ENCODE results near the gene POC1B.
A peak's percentile ranks its signal among the peaks of the same experiment; 100 is the strongest.

The POC1B gene

DNA sequence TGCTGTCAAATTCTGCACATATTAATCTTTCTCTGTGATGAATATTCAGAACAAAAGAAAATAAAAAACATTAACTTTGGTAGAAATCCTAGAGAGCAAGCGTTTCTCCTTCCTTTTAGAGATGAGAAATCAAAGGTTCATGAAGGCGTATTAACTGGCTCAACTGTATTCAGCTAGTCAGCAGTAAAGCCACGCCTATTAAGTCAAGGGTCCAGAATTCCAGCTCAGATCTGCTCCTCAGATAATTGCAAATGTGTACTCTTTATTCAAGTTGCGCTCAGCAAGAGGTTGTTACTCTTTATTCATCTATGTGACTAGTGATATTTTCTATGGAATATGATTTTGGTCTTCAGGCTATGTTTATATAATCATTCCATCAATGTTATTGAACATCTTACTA is 13.1 kb upstream of the POC1B start:
- DNase-seq (ENCODE audit: low read depth), result no peak

DNA sequence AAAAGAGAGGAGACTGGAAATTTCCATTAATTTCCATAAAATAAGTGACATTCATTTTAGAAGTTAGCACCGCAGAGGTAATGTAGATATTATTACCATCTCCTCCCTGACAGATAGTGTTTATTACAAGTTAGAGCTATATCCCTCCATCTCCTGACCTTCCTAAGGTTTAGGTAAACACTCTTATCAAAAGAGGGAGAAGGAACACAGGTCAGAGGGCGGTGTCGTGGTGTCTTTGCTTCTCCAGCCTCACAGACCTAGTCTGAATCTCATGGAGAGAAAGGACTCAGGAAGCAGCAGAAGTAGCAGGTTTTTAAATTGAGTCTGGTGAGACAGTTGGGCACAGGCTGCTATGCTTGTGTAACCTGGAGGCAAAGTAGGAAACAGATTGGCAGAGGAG is 11.5 kb upstream of the POC1B start:
- no peak for DNase-seq (ENCODE audit: low read depth)

DNA sequence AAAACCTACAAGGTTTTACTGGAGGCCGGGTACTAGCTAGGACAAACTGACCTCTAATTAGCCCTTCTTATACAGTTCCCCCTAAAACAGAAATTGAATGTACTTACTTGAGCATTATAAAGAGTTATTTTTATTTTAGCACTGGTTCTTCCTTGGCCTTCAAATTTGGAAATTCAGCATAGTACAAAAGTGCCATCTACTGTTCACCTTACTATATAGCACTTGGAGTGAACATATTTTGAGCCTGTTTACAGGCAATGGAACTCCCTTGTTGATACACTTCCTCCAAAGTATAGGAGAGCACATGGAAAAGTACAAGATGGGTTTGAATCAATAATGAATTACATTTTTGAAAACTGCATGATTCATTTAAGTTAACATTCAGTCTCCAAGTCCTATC is 3.9 kb upstream of the POC1B start:
- DNase-seq (ENCODE audit: low read depth), result no peak

DNA sequence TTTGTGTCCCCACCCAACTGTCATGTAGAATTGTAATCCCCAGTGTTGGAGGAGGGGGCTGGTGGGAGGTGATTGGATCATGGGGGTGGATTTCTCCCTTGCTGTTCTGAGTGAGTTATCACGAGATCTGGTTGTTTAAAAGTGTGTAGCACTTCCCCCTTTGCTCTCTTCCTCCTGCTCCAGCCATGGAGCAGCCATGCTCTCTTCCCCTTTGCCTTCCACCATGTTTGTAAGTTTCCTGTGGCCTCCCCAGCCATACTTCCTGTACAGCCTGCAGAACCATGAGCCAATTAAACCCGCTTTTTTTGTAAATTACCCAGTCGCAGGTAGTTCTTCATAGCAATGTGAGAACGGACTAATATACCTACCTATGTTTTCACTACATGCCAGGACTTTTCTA is 2.6 kb upstream of the POC1B start:
- DNase-seq (ENCODE audit: low read depth), result no peak

DNA sequence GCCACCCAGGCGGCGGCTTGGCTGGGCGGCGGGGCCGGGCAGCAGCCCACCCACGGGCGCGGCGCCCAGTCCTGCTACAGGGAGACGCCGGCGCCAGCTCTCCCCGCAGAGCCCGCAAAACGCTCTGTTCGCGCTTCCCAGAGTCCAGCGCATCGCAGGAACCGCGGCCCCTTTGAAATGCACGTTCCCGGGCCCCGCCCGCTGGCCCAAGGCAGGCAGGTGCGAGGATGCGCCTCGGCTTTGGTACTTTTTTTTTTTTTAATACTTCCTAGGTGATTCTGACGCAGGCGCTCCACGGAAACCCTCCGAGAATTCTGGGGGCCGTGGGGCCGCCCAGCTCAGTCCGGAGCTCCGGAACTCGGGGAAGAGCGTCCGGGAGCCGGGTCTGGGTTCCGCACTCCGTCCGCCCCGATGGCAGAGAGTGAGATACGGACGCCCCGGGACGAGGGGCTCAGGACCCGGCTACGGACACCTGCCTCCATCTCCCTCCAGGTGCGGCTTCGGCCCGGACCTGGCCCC is 483 bp downstream of the POC1B start:
- no peak for DNase-seq (ENCODE audit: low read depth)

DNA sequence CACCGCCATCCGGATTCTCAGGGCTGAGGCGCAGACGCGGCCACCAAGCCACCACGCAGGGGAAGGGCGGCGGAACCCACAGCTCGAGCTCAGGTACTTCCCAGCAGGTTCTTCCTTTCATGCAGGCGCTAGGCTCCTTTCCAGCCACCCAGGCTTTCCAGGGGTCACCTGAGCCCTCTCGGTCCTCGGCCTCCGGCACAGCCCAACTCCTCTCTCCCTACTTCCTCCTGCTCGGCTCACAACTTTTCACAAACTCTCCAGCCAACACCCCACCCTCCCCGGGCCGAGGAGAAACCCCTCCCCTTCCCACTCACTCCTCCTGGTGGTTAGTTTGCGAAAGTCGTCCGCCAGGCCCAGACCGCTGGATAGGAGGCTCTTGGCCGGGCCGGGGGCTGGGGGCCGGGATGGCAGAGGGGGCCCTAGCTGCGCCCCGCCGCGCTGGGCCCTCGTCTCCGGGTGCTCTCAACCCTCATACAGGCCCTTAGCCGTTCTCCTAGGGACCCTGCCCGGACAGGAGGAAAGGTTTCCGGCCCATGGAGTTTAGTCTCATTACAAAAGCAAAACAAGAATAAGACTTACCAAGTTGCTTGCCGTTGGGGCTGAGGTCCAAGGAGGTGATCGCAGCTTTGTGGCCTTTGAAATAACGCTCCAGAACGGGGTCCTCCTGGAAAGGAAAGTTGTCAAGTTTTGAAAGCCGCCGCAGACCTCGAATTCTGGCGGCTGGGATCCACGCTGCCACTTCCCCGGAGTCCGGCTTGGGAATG is 1.1 kb downstream of the POC1B start, which contains the start of gene GALNT4:
GALNT4 (minus strand) TSS at position 256 of the 764 bp plus-strand sequence; CDS start at position 9, 247 bp downstream.
- DNase-seq (ENCODE audit: low read depth), result peak; percentile 26

DNA sequence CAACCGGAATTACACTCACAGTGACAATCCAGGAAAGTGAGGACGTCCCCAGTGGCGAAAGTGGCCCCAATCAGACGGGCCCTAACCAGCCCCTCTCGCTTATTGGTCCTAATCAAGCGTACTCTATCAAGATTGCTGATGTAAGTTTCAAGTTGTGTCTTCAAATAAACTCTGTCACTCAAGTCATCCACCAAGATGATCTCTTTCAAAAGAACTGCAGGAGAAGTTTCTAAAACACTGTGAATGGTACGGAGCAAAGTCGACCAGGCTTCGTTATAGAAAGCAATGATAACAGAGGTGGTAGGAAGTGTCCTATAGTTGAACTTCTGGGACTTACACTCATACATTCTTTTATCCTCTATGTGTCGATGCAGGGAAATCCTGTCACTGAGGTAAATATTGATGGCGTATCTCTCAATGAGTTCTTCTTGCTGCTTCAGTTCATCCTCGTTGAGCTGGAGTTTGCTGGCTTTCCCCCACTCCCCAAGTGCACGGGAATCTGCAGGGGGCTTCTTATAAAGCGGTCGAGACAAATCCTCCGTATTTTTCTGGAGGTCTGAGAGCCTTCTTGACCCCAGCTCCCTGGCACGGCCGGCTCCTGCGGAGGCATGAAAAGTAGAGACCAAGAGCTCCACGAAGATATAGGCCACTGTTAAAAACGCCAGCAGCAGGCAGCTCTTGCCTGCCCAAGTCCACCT is 1.9 kb downstream of the POC1B start:
- no peak for DNase-seq (ENCODE audit: low read depth)

DNA sequence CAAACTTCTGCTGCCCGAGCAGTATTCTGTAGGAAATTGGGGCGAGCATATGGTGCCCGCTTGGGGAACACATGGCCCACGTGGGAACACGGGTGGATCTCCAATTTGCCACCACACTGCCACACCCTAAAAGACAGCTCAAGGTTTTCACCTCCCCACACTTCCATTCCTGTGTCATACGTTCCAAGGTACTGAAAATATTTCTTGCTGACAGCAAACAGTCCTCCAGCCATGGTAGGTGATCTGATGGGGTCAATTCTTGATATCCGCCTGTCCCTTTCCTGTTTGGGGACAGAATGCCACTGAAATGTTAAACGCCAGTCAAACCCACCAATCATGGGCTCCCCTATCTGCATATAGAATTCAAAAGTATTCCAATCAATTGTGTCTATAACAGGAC is 2.5 kb downstream of the POC1B start:
- no peak for DNase-seq (ENCODE audit: low read depth)

DNA sequence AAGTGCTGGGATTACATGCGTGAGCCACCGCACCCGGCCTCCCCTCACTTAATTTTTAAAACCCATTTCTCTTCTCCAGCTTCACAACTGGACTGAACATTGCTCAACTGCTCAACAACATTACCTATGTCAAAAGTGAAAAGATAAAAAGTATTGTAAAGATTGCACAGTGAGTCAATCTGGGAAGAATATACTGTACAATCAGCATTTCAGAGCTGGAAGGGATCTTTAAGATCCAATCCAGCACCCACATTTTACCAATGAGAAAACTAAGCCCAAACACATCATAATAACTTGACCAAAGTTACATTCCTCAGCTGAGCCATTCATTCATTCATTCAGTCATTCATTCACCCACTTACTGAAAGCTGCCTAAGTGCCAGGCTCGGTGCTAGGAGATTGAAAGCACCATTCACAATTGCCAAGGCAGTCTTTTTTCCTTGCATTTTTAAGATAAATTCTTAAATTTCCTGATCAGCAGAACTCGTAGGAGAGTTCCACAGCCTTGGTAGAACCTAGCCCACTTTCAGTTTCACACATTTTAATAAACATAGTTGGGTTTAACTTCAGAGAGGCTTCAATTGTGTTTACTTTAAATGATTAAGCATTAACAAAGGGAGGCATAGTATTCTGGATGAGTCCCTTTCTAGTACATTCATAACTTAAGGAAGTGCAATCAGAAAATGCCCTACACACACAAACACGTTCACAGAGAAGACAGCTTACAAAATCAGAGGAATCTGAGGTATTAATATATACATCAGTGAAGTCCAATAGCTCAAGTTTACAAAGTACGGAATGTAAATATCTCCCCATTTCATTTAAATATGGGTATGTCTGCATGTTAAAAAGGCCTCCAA is 4.3 kb downstream of the POC1B start:
- DNase-seq (ENCODE audit: low read depth), result no peak

DNA sequence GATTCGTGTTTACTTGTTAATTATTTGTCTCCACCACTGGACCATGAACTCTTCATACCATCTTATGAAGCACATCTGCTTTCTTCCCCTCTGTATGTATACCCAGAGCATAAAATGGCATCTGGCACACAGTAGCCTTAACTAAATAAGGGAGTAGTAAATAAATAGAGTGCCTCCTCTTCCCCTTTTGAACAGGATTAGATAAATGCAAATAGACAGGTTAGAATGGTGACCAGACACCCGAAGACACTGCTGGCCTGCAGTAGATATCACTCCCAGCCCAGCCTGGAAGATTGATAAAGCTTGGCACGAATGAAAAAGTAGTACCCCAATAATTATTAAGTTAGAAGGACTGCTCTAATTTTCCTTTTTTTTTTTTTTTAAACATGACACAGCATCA is 8.1 kb downstream of the POC1B start:
- DNase-seq (ENCODE audit: low read depth), result no peak

DNA sequence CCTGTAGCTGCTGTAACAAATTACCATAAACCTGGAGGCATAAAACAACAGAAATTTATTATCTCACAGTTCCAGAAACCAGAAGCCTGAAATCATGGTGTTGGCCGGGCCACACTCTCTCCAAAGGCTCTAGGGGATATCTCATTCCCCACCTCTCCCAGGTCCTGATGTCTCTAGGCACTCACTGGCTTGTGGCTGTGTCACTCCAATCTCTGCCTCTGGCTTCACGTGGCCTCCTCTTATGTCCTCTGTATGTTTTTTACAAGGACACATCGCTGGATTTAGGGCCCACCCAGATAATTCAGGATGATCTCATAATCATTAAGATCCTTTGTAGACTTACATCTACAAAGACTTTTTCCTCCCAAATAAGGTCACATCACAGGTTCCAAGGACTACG is 9.2 kb downstream of the POC1B start:
- DNase-seq (ENCODE audit: low read depth), result no peak

DNA sequence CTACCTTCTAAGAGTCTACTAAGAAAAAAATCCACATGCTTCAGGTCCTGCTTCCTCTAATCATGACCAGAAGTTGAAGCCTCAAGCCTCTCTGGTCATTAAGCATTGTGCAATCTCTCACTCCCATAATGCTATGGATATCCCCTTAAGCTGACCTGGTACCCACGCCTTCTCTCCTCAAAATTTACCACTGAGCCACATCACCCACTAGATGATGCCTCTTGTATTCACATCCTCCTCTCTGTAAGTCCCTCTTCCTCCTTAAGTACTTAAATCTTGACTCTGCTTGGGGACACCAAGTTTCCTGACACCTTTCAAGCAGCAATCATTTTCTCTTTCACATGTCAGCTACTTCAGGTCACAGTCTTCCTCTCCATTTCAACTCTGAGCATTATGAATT is 11.1 kb downstream of the POC1B start:
- no peak for DNase-seq (ENCODE audit: low read depth)

DNA sequence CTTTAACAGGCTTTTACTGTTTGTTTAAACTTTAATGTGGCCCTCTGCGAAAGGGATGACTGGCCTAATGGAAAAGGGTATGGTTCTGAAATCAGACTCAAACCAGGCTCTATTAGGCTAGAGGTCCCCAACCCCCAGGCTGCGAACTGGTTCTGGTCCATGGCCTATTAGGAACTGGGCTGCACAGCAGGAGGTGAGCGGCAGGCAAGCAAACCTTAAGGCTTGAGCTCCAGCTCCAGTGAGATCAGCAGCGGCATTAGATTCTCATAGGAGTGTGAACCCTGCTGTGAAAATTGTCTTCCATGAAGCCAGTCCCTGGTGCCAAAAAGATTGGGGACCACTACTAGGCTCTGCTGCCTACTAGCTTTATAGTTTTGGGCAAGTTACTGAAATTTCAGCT is 12.3 kb downstream of the POC1B start:
- no peak for DNase-seq (ENCODE audit: low read depth)

DNA sequence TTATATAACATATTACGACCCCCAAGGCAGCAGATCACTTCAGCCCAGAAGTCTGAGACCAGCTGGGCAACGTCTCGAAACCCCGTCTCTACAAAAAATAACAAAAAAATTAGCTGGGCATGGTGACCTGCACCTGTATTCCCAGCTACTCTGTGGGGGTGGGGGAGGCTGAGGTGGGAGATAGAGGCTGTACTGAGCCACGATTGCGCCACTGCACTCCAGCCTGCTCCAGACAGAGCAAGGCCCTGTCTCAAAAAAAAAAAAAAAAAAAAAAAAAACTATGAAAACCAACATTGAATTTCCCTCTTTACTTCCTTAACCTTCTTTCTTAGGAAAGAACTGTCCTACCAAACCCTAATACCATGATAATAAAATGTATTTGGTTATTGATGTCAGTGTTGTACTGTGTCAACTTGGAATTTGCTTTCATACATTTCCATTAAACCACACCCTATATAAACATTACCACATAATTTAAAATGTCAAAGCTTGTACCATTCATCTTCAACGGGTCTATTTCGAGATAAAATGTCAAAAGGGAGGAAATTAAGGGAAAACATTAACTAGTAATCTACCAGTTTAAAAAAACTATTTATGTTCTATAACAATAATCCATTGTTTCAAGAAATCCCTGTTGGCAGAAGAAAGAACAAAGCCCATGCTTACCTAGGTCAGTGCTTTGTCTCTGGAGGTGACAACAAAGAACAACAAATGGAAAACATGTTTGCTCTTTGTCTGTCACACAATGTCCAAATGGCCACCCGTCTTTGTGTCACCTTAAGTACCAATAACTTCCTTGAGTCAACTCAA is 18.6 kb downstream of the POC1B start:
- no peak for DNase-seq (ENCODE audit: low read depth)

DNA sequence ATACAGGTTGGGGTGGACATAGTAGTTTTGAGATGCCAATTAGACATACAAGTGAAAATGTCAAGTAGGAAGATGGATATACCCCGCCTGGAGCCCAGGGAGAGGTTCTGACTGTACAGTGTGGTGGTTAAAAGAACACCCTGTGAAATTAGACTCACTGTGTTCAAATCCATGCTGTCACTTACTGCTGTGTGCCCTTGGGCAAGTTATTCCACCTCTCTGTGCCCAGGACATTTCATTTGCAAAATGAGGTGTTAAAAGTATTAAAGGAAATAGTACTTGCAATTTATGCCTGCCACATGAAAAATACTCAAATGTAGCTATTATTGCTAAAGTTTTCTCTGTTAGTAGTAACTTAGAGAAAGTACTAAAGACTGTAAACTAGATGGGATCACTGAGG is 19.8 kb downstream of the POC1B start:
- DNase-seq (ENCODE audit: low read depth), result no peak

DNA sequence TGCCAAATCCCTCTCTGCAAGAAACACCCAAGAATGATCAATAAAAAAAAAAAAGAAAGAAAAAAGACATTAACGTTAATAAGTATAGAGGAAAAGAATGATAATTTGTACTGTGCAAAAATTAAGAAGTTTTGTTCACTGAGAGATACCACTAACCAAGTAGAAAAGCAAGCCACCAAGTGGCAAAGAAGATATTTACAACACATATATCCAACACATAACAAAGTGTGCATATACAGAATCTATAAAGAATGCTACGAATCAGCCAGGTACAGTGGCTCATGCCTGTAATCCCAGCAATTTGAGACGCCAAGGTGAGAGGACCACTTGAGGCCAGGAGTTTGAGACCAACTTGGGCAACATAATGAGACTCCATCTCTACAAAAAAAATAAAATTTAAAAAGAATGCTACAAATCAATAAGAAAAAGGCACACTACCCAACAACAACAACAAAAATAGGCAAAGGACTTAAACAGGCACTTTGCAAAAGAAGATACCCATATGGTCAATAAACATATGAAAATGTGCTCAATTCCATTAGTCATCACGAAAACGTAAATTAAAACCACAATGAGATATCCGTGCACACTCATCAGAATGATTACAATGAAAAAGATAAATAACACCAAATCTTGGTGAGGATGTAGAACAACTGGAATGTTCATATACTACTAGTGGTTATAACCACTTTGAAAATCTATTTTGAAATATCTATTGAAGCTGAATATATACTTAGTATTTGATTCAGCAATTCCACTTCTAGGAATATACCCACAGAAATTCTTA is 21.1 kb downstream of the POC1B start:
- DNase-seq (ENCODE audit: low read depth), result no peak

DNA sequence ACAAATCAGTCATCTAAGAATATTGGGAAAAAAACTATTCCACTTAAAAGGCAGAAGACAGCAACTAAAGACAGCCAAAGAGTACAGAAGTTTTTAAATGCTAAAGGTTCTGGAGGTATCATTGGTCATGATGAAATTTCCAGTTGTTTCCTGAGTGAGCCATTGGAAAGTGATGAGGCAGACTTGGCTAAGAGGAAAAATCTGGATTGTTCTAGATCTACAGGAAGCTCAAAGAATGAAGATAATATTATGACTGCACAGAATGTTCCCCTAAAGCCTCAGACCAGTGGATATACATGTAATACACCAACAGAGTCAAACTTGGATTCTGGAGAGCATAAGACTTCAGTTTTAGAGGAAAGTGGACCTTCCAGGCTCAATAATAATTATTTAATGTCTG is 24.1 kb downstream of the POC1B start:
- DNase-seq (ENCODE audit: low read depth), result no peak

DNA sequence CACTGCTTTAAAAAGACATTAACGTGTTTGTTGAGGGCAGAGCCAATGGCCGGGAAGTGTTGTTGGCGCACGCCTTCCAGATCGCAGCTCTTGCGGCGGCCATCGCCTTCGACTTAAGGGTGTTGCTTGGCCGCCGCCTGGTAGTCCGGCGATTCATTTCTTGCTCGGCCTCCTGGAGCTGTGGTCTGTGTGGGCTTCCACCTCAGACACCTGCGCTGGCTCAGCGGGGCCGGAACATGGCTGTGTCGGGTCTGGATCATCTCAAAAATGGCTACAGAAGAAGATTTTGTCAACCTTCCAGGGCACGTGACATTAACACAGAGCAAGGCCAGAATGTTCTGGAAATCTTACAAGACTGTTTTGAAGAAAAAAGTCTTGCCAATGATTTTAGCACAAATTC is 26.0 kb downstream of the POC1B start:
- no peak for DNase-seq (ENCODE audit: low read depth)

DNA sequence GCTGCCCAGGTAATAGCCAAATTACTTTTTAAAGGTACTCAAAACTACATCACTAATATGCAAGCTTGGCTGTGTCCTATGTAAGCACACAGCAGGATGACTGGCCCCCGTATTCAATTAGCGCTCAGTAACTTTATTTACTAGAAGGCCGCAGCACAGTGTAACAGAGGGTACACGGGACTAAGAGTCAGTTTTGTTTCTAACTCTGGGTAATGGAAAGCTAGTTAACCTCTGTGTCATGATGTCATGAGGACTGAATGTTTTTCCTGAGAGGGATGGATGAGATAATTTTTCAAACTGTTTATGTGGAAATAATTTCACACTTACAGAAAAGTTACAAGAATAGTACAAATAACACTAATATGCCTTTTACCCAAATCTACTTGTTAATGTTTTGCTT is 28.4 kb downstream of the POC1B start:
- no peak for DNase-seq (ENCODE audit: low read depth)

DNA sequence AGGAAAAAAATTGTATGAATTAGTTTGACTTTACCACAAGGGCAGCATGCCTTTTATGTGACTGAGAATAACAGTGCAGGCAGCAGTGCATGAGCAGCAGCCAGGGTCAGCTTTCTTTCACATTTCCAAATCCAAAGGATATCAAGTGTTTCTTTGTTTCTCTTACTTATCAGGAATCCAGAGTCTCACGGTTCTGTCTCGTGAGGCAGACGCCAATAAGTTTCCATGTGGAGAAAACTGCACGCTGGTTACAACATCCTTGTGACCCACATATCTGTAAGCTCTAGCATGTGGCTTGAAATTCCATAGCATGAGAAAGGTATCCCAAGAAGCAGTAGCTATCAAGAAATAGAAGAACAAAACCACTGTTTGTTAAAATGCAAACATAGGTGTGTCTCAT is 28.8 kb downstream of the POC1B start:
- DNase-seq (ENCODE audit: low read depth), result no peak

All from stimulated activated CD8-positive, alpha-beta memory T cell treated with anti-CD3 and anti-CD28 coated beads, Interleukin-15, amount 100 ng/mL, for 24 hours (primary cell).